Measurements from ENCODE around the gene ANKRD11.

Gene ANKRD11

GRCh38 chr16:89449726-89450335 is 40.5 kb downstream of the ANKRD11 start:
- Histone ChIP-seq H3K27ac (no peak overlapping the region), H3K36me3 (no peaks in the 10 kb centered on the region), H3K27me3 (ENCODE audit: insufficient read depth, low read depth, severe bottlenecking) (no peaks in the 10 kb centered on the region), H3K4me3 (ENCODE audit: low read depth, low read length) (no peak overlapping the region), H3K9me3 (ENCODE audit: severe bottlenecking) (no peaks in the 10 kb centered on the region)
- no peak for TF ChIP-seq CTCF (IDR thresholded peaks at IDR 0.05; ENCODE audit: low read depth, low read length)
- DNase-seq = no peak

GRCh38 chr16:89448656-89449055 is 41.7 kb downstream of the ANKRD11 start:
- DNase-seq = no peak

GRCh38 chr16:89446975-89447293 is 43.4 kb downstream of the ANKRD11 start:
- Histone ChIP-seq H3K4me3 (ENCODE audit: low read depth, low read length) (no peak overlapping the region), H3K36me3 (no peaks in the 10 kb centered on the region), H3K27ac (no peak overlapping the region), H3K27me3 (ENCODE audit: insufficient read depth, low read depth, severe bottlenecking) (no peaks in the 10 kb centered on the region), H3K9me3 (ENCODE audit: severe bottlenecking) (no peaks in the 10 kb centered on the region)
- no peak for DNase-seq
- no peak for TF ChIP-seq CTCF (IDR thresholded peaks at IDR 0.05; ENCODE audit: low read depth, low read length)

More at GRCh38 chr16:89448656-89449055, 41.7 kb downstream of the ANKRD11 start:
- H3K27ac ChIP-seq = no peak overlapping the region
- no peaks in the 10 kb centered on the region for H3K27me3 ChIP-seq (ENCODE audit: insufficient read depth, low read depth, severe bottlenecking)
- H3K9me3 ChIP-seq (ENCODE audit: severe bottlenecking) = no peaks in the 10 kb centered on the region
- no peak overlapping the region for H3K4me3 ChIP-seq (ENCODE audit: low read depth, low read length)
- no peaks in the 10 kb centered on the region for H3K36me3 ChIP-seq
- no peak for TF ChIP-seq CTCF (IDR thresholded peaks at IDR 0.05; ENCODE audit: low read depth, low read length)

- H3K36me3 ChIP-seq = no peaks in the 10 kb centered on the region
- no peak overlapping the region for H3K27ac ChIP-seq
- H3K4me3 ChIP-seq (ENCODE audit: low read depth, low read length) = no peak overlapping the region
- H3K27me3 ChIP-seq (ENCODE audit: insufficient read depth, low read depth, severe bottlenecking) = no peaks in the 10 kb centered on the region
- H3K9me3 ChIP-seq (ENCODE audit: severe bottlenecking) = no peaks in the 10 kb centered on the region
- no peak for TF ChIP-seq CTCF (IDR thresholded peaks at IDR 0.05; ENCODE audit: low read depth, low read length)
- no peak for DNase-seq
These were observed 44.0 kb downstream of the ANKRD11 start for GRCh38 chr16:89446136-89446974.

GRCh38 chr16:89445166-89445565 is 45.2 kb downstream of the ANKRD11 start:
- no peak overlapping the region for H3K27ac ChIP-seq
- DNase-seq = no peak
- H3K36me3 ChIP-seq = no peaks in the 10 kb centered on the region
- no peaks in the 10 kb centered on the region for H3K27me3 ChIP-seq (ENCODE audit: insufficient read depth, low read depth, severe bottlenecking)
- no peaks in the 10 kb centered on the region for H3K9me3 ChIP-seq (ENCODE audit: severe bottlenecking)
- TF ChIP-seq CTCF (IDR thresholded peaks at IDR 0.05; ENCODE audit: low read depth, low read length) = no peak
- no peak overlapping the region for H3K4me3 ChIP-seq (ENCODE audit: low read depth, low read length)
